HG03064 (cell line): ENCODE data around the gene LRWD1.
"Not testable (repeated sequence)": the region's sequence is repeated elsewhere in the genome, so short reads cannot be mapped to it uniquely, and the experiment has no call there.

Experiments used
- ATAC-seq: cut with Tn5 transposase; IDR thresholded peaks from one replicate; pipeline ENCODE4 v1.9.1; 2021; ENCODE audit warnings: low read depth; ENCODE audit not compliant: unreplicated experiment

LRWD1 gene

GRCh38 chr7:102467581-102468477, 3.0 kb downstream of the LRWD1 start:
- no peak for ATAC-seq

GRCh38 chr7:102468478-102469350, 3.9 kb downstream of the LRWD1 start:
- no peak for ATAC-seq

GRCh38 chr7:102469351-102469971, 4.7 kb downstream of the LRWD1 start:
- ATAC-seq = no peak

GRCh38 chr7:102469972-102470825, 5.4 kb downstream of the LRWD1 start:
- ATAC-seq = no peak

- ATAC-seq = no peak
Measured at GRCh38 chr7:102471791-102472125, 7.0 kb downstream of the LRWD1 start.

- no peak for ATAC-seq
Measured at GRCh38 chr7:102472126-102473041, 7.6 kb downstream of the LRWD1 start.

GRCh38 chr7:102473271-102473991, 8.6 kb downstream of the LRWD1 start:
- ATAC-seq = no peak

- ATAC-seq = not testable (repeated sequence)
Measured at GRCh38 chr7:102474116-102474515, 9.3 kb downstream of the LRWD1 start.

- not testable (repeated sequence) for ATAC-seq
Measured at GRCh38 chr7:102474736-102475435, 10.1 kb downstream of the LRWD1 start.

GRCh38 chr7:102478314-102479208, 13.8 kb downstream of the LRWD1 start, which contains the start of gene POLR2J:
Gene POLR2J, minus strand, starts transcription at chr7:102478922. Its CDS starts 62 bp downstream, at chr7:102478860.
- ATAC-seq = peak; percentile 80

- peak; percentile 18 for ATAC-seq
Measured at GRCh38 chr7:102479209-102479584, 14.4 kb downstream of the LRWD1 start.

- ATAC-seq = not testable (repeated sequence)
Measured at GRCh38 chr7:102479982-102480637, 15.3 kb downstream of the LRWD1 start.

GRCh38 chr7:102481962-102482361, 17.2 kb downstream of the LRWD1 start:
- ATAC-seq = not testable (repeated sequence)

GRCh38 chr7:102484317-102484716, 19.5 kb downstream of the LRWD1 start:
- not testable (repeated sequence) for ATAC-seq

GRCh38 chr7:102490529-102491075, 25.8 kb downstream of the LRWD1 start:
- ATAC-seq = not testable (repeated sequence)
